ENCODE results near the gene PCGF3.

GRCh38 chr4:763922-764321 is 58.3 kb downstream of the PCGF3 start:
- TF ChIP-seq YY1 (IDR thresholded peaks at IDR 0.05; ENCODE audit: insufficient read depth, insufficient read length) (no peak), ZNF274 (IDR thresholded peaks at IDR 0.05; ENCODE audit: low read depth, low read length) (no peak)
